SK-N-SH (cell line): ENCODE results near the gene UNC13B. TPM values are rescaled to one million over a fixed set of nuclear protein-coding genes. Genes with fewer than 3 reads are reported as not detected.
A peak's percentile ranks its signal among the peaks of the same experiment; 100 is the strongest.

Experiments used
- CHD2 ChIP-seq: fragments of 150-350 bp; IDR thresholded peaks from 2 replicates; pipeline ENCODE4 v1.6.1; 2018; ENCODE audit warnings: low read length; ENCODE audit not compliant: partially characterized antibody
- ELF1 ChIP-seq: IDR thresholded peaks from 2 replicates; pipeline ENCODE4 v1.4.0; 2012
- EP300 ChIP-seq, 2 experiments: IDR thresholded peaks; 2 replicates each; pipeline versions ENCODE4 v1.4.0 to v1.6.1; 2012; ENCODE audit warnings: borderline replicate concordance in 1 of 2, low read depth in 1 of 2, low read length in 1 of 2
- EZH2phosphoT487 ChIP-seq: fragments of 200-600 bp; sonication (generic); IDR thresholded peaks from 2 replicates; pipeline ENCODE4 v1.6.1; 2017; ENCODE audit warnings: low read depth, mixed run types, mild to moderate bottlenecking, antibody characterized with exemption, moderate library complexity, borderline replicate concordance
- FOSL2 ChIP-seq: IDR thresholded peaks from 2 replicates; pipeline ENCODE4 v1.4.0; 2012; ENCODE audit warnings: low read depth, mild to moderate bottlenecking, moderate library complexity, borderline replicate concordance
- GABPA ChIP-seq: IDR thresholded peaks from 2 replicates; pipeline ENCODE4 v1.4.0; 2012; ENCODE audit warnings: low read depth, mild to moderate bottlenecking
- GATA2 ChIP-seq: sonication (generic); formaldehyde crosslinking; IDR thresholded peaks from 2 replicates; pipeline ENCODE4 v1.5.0; 2020; ENCODE audit warnings: mild to moderate bottlenecking, missing genetic modification reagents
- JUND ChIP-seq: IDR thresholded peaks from 2 replicates; pipeline ENCODE4 v1.4.0; 2012
- NFIC ChIP-seq: IDR thresholded peaks from 2 replicates; pipeline ENCODE4 v1.4.0; 2012; ENCODE audit warnings: borderline replicate concordance
- NRF1 ChIP-seq: IDR thresholded peaks from 2 replicates; pipeline ENCODE4 v1.6.1; 2012; ENCODE audit warnings: low read depth, mild to moderate bottlenecking, low read length
- POLR2AphosphoS5 ChIP-seq: IDR thresholded peaks from 2 replicates; pipeline ENCODE4 v1.6.1; 2012; ENCODE audit warnings: low read depth, low read length
- RAD21 ChIP-seq: IDR thresholded peaks from 2 replicates; pipeline ENCODE4 v1.6.1; 2012; ENCODE audit warnings: mild to moderate bottlenecking, low read length
- RCOR1 ChIP-seq: fragments of 150-350 bp; IDR thresholded peaks from 2 replicates; pipeline ENCODE4 v1.6.1; 2017; ENCODE audit warnings: antibody characterized with exemption, low read length
- RFX5 ChIP-seq: IDR thresholded peaks from 2 replicates; pipeline ENCODE4 v1.6.1; 2012; ENCODE audit warnings: mild to moderate bottlenecking, improper control_type of control experiment, low read length
- RXRA ChIP-seq: IDR thresholded peaks from 2 replicates; pipeline ENCODE4 v1.4.0; 2012; ENCODE audit warnings: low read depth, mild to moderate bottlenecking, borderline replicate concordance
- TAF1 ChIP-seq: IDR thresholded peaks from 2 replicates; pipeline ENCODE4 v1.6.1; 2012; ENCODE audit warnings: low read depth, mild to moderate bottlenecking, low read length, moderate library complexity, borderline replicate concordance
- TCF12 ChIP-seq: IDR thresholded peaks from 2 replicates; pipeline ENCODE4 v1.4.0; 2012
- TEAD4 ChIP-seq: IDR thresholded peaks from 2 replicates; pipeline ENCODE4 v1.4.0; 2012; ENCODE audit warnings: mild to moderate bottlenecking, borderline replicate concordance; ENCODE audit not compliant: insufficient read depth
- polyA plus RNA-seq, 3 experiments: library from polyadenylated mRNA; depleted of rRNA; stranded (reverse); fragments of >200 nt; gene quantifications; 2 replicates each; pipeline ENCODE4 v1.2.3, GENCODE V29; 2012
- TF ChIP-seq, protein P1 (sequence below): IDR thresholded peaks from 2 replicates; pipeline ENCODE4 v1.6.1; 2012; ENCODE audit warnings: mild to moderate bottlenecking, low read depth, low read length, moderate library complexity
- TF ChIP-seq, protein P2 (sequence below): IDR thresholded peaks from 2 replicates; pipeline ENCODE4 v1.4.0; 2012; ENCODE audit warnings: low read depth
- TF ChIP-seq, protein P3 (sequence below): fragments of 150-350 bp; IDR thresholded peaks from 2 replicates; pipeline ENCODE4 v1.6.1; 2016; ENCODE audit warnings: mild to moderate bottlenecking, low read depth, low read length
- TF ChIP-seq, protein P4 (sequence below): IDR thresholded peaks from 2 replicates; pipeline ENCODE4; 2012

The UNC13B gene
- polyA plus RNA-seq, 1 of the 3 experiments (the other 2 are of a cell fraction), result 8.1 TPM

DNA sequence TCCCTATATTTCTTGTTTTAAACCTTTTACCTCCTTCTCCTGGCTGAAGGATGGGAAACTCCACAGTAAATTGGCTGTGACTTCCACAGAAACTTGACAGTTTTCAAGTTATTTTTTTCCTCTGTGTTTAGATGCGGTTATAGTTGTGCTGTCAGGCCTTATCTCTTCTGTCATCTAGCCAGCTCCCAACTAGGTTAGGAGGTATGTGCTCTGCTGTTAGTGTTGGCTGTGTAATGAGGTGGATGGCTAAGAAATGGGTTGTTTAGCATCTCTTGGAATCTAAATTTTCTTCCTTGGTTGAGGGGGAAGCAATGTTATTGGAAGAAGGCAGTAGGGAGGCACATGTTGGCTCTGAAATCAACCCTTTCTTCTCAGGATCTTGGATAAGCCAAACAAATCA, 178.2 kb downstream of the UNC13B start (continued):
- TF ChIP-seq, protein P1, sequence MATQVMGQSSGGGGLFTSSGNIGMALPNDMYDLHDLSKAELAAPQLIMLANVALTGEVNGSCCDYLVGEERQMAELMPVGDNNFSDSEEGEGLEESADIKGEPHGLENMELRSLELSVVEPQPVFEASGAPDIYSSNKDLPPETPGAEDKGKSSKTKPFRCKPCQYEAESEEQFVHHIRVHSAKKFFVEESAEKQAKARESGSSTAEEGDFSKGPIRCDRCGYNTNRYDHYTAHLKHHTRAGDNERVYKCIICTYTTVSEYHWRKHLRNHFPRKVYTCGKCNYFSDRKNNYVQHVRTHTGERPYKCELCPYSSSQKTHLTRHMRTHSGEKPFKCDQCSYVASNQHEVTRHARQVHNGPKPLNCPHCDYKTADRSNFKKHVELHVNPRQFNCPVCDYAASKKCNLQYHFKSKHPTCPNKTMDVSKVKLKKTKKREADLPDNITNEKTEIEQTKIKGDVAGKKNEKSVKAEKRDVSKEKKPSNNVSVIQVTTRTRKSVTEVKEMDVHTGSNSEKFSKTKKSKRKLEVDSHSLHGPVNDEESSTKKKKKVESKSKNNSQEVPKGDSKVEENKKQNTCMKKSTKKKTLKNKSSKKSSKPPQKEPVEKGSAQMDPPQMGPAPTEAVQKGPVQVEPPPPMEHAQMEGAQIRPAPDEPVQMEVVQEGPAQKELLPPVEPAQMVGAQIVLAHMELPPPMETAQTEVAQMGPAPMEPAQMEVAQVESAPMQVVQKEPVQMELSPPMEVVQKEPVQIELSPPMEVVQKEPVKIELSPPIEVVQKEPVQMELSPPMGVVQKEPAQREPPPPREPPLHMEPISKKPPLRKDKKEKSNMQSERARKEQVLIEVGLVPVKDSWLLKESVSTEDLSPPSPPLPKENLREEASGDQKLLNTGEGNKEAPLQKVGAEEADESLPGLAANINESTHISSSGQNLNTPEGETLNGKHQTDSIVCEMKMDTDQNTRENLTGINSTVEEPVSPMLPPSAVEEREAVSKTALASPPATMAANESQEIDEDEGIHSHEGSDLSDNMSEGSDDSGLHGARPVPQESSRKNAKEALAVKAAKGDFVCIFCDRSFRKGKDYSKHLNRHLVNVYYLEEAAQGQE, result no peak
- TF ChIP-seq TEAD4 (peak; percentile 6; the same call in 1 of the 2 replicates), GATA2 (CRISPR knock-in tag) (peak; percentile 40; the same call in 1 of the 2 replicates), TCF12 (peak; percentile 52; the same call in 1 of the 2 replicates), RXRA (no peak), RCOR1 (no peak), EP300 (IDR thresholded peaks at IDR 0.05; ENCODE audit: borderline replicate concordance in 1 of 2, low read depth in 1 of 2, low read length in 1 of 2) (no peak; a peak in 1 of 4 replicates), NFIC (peak; percentile 82), FOSL2 (no peak), TAF1 (no peak), CHD2 (no peak), GABPA (no peak), EZH2phosphoT487 (no peak), RFX5 (no peak), POLR2AphosphoS5 (no peak; the same call in 1 of the 2 replicates), RAD21 (no peak), NRF1 (no peak), ELF1 (no peak), JUND (0 out of 2 replicates have a peak, but pooled peaks have one; percentile 36)
- TF ChIP-seq, protein P2, sequence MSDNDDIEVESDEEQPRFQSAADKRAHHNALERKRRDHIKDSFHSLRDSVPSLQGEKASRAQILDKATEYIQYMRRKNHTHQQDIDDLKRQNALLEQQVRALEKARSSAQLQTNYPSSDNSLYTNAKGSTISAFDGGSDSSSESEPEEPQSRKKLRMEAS, result no peak
- TF ChIP-seq, protein P3, sequence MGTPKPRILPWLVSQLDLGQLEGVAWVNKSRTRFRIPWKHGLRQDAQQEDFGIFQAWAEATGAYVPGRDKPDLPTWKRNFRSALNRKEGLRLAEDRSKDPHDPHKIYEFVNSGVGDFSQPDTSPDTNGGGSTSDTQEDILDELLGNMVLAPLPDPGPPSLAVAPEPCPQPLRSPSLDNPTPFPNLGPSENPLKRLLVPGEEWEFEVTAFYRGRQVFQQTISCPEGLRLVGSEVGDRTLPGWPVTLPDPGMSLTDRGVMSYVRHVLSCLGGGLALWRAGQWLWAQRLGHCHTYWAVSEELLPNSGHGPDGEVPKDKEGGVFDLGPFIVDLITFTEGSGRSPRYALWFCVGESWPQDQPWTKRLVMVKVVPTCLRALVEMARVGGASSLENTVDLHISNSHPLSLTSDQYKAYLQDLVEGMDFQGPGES, result no peak
- TF ChIP-seq, protein P4, sequence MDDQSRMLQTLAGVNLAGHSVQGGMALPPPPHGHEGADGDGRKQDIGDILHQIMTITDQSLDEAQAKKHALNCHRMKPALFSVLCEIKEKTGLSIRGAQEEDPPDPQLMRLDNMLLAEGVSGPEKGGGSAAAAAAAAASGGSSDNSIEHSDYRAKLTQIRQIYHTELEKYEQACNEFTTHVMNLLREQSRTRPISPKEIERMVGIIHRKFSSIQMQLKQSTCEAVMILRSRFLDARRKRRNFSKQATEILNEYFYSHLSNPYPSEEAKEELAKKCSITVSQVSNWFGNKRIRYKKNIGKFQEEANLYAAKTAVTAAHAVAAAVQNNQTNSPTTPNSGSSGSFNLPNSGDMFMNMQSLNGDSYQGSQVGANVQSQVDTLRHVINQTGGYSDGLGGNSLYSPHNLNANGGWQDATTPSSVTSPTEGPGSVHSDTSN, result peak; percentile 57; the same call in 1 of the 2 replicates
